H1 (cell line): ENCODE results near the gene RPS27. TPM values are rescaled to one million over a fixed set of nuclear protein-coding genes. Genes with fewer than 3 reads are reported as not detected.
A peak's percentile ranks its signal among the peaks of the same experiment; 100 is the strongest.

ENCODE experiments used
- ASH2L ChIP-seq: fragments of 200-600, 300-600 bp; sonication (generic); IDR thresholded peaks from one replicate; pipeline ENCODE4 v1.7.1; 2017; ENCODE audit warnings: low read length
- BACH1 ChIP-seq: IDR thresholded peaks from 2 replicates; pipeline ENCODE4 v1.6.1; 2012; ENCODE audit warnings: low read length, improper control_type of control experiment
- CBX5 ChIP-seq: fragments of 300-800, 300-1000 bp; sonication (generic); IDR thresholded peaks from 2 replicates; pipeline ENCODE4 v1.7.1; 2016; ENCODE audit warnings: antibody characterized with exemption, low read length, low read depth
- MAX ChIP-seq: IDR thresholded peaks from 2 replicates; pipeline ENCODE4 v1.6.1; 2012; ENCODE audit warnings: inconsistent platforms
- RAD21 ChIP-seq, 2 experiments: IDR thresholded peaks in 1 of 2; conservative IDR thresholded peaks in 1 of 2; 2 replicates each; pipeline ENCODE4 v1.6.1; 2011; ENCODE audit warnings: low read depth in 2 of 2, low read length in 2 of 2, improper control_type of control experiment in 1 of 2, inconsistent platforms in 1 of 2, mild to moderate bottlenecking in 1 of 2, moderate library complexity in 1 of 2
- SIN3A ChIP-seq, 2 experiments: IDR thresholded peaks in 1 of 2; conservative IDR thresholded peaks in 1 of 2; 2 replicates each; pipeline ENCODE4 v1.6.1; 2011 to 2012; ENCODE audit warnings: low read length in 2 of 2, improper control_type of control experiment in 1 of 2, low read depth in 1 of 2, mild to moderate bottlenecking in 1 of 2
- TAF7 ChIP-seq: optimal IDR thresholded peaks from 2 replicates; pipeline ENCODE3; 2011; ENCODE audit warnings: low read depth, mild to moderate bottlenecking, inconsistent platforms, low read length, moderate library complexity, borderline replicate concordance
- polyA plus RNA-seq, 7 experiments: library from polyadenylated mRNA; depleted of rRNA in 3 of 7; stranded (reverse) in 5 of 7; unstranded in 2 of 7; fragments of >200 nt in 5 of 7; fragments of 200-250 nt in 2 of 7; gene quantifications; 1 replicate in 5 of 7; 2 replicates in 1 of 7; 4 replicates in 1 of 7; pipeline versions ENCODE4 v1.2.1 to v1.2.3, GENCODE V29; 2011 to 2013; ENCODE audit warnings: missing spikeins in 2 of 7, mixed read lengths in 2 of 7
- total RNA-seq: library from RNA; stranded (reverse); fragmentation: NEBNext Ultra II Directional; extraction: Animal tissue kit (Norgen Biotek cat#: 25700); gene quantifications from 2 replicates; pipeline ENCODE4 v1.2.1, GENCODE V29; 2021
- TF ChIP-seq, protein P1 (sequence below): fragments of 300-600 bp; sonication (generic); IDR thresholded peaks from 2 replicates; pipeline ENCODE4 v1.7.1; 2012; ENCODE audit warnings: low read length, moderate library complexity, mild to moderate bottlenecking, inconsistent platforms; ENCODE audit not compliant: insufficient replicate concordance

Gene RPS27
- total and polyA plus RNA-seq, 2 of the 8 experiments (the other 6 are each of a cell fraction or from before 2014, with no cell fraction given) = 1,810 to 3,155 TPM

GRCh38 chr1:153962088-153963029 is 28.2 kb upstream of the RPS27 start (continued):
- TF ChIP-seq MAX (peak; percentile 78), BACH1 (no peak), TAF7 (no peak), SIN3A (conservative IDR thresholded peaks at IDR 0.05 in 1 of 2, IDR thresholded peaks at IDR 0.05 in 1 of 2; ENCODE audit: low read depth in 1 of 2, low read length in 2 of 2) (peak in 1 of 2 experiments; percentile 48; a peak in 2 of 4 replicates), ASH2L (peak; percentile 2), CBX5 (no peak), RAD21 (IDR thresholded peaks at IDR 0.05 in 1 of 2, conservative IDR thresholded peaks at IDR 0.05 in 1 of 2; ENCODE audit: low read depth in 2 of 2, low read length in 2 of 2) (no peak)
- TF ChIP-seq, protein P1, sequence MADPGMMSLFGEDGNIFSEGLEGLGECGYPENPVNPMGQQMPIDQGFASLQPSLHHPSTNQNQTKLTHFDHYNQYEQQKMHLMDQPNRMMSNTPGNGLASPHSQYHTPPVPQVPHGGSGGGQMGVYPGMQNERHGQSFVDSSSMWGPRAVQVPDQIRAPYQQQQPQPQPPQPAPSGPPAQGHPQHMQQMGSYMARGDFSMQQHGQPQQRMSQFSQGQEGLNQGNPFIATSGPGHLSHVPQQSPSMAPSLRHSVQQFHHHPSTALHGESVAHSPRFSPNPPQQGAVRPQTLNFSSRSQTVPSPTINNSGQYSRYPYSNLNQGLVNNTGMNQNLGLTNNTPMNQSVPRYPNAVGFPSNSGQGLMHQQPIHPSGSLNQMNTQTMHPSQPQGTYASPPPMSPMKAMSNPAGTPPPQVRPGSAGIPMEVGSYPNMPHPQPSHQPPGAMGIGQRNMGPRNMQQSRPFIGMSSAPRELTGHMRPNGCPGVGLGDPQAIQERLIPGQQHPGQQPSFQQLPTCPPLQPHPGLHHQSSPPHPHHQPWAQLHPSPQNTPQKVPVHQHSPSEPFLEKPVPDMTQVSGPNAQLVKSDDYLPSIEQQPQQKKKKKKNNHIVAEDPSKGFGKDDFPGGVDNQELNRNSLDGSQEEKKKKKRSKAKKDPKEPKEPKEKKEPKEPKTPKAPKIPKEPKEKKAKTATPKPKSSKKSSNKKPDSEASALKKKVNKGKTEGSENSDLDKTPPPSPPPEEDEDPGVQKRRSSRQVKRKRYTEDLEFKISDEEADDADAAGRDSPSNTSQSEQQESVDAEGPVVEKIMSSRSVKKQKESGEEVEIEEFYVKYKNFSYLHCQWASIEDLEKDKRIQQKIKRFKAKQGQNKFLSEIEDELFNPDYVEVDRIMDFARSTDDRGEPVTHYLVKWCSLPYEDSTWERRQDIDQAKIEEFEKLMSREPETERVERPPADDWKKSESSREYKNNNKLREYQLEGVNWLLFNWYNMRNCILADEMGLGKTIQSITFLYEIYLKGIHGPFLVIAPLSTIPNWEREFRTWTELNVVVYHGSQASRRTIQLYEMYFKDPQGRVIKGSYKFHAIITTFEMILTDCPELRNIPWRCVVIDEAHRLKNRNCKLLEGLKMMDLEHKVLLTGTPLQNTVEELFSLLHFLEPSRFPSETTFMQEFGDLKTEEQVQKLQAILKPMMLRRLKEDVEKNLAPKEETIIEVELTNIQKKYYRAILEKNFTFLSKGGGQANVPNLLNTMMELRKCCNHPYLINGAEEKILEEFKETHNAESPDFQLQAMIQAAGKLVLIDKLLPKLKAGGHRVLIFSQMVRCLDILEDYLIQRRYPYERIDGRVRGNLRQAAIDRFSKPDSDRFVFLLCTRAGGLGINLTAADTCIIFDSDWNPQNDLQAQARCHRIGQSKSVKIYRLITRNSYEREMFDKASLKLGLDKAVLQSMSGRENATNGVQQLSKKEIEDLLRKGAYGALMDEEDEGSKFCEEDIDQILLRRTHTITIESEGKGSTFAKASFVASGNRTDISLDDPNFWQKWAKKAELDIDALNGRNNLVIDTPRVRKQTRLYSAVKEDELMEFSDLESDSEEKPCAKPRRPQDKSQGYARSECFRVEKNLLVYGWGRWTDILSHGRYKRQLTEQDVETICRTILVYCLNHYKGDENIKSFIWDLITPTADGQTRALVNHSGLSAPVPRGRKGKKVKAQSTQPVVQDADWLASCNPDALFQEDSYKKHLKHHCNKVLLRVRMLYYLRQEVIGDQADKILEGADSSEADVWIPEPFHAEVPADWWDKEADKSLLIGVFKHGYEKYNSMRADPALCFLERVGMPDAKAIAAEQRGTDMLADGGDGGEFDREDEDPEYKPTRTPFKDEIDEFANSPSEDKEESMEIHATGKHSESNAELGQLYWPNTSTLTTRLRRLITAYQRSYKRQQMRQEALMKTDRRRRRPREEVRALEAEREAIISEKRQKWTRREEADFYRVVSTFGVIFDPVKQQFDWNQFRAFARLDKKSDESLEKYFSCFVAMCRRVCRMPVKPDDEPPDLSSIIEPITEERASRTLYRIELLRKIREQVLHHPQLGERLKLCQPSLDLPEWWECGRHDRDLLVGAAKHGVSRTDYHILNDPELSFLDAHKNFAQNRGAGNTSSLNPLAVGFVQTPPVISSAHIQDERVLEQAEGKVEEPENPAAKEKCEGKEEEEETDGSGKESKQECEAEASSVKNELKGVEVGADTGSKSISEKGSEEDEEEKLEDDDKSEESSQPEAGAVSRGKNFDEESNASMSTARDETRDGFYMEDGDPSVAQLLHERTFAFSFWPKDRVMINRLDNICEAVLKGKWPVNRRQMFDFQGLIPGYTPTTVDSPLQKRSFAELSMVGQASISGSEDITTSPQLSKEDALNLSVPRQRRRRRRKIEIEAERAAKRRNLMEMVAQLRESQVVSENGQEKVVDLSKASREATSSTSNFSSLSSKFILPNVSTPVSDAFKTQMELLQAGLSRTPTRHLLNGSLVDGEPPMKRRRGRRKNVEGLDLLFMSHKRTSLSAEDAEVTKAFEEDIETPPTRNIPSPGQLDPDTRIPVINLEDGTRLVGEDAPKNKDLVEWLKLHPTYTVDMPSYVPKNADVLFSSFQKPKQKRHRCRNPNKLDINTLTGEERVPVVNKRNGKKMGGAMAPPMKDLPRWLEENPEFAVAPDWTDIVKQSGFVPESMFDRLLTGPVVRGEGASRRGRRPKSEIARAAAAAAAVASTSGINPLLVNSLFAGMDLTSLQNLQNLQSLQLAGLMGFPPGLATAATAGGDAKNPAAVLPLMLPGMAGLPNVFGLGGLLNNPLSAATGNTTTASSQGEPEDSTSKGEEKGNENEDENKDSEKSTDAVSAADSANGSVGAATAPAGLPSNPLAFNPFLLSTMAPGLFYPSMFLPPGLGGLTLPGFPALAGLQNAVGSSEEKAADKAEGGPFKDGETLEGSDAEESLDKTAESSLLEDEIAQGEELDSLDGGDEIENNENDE = no peak
